Activated CD8-positive, alpha-beta T cell treated with anti-CD3 and anti-CD28 coated beads, Interleukin-2, amount 10 ng/mL, durations not matched to agents 7 days and 5 days (primary cell): ENCODE measurements around the gene TRPC4AP. TPM values are rescaled to one million over a fixed set of nuclear protein-coding genes. Genes with fewer than 3 reads are reported as not detected.
"Not testable (repeated sequence)": the region's sequence is repeated elsewhere in the genome, so short reads cannot be mapped to it uniquely, and the experiment has no call there.

Source experiments
- ATAC-seq: fragments of 150-1000 bp; cut with Tn5 transposase; one replicate; pipeline ENCODE4 v1.10.0; 2021; ENCODE audit warnings: moderate library complexity
- CTCF ChIA-PET: fragments of 350-600 bp; sonication (Branson Sonifier 250); formaldehyde crosslinking; loops from one replicate; lab custom pipeline; 2021; ENCODE audit warnings: antibody characterized with exemption; lab: Charles Lee
- POLR2A ChIA-PET: fragments of 350-600 bp; sonication (Branson Sonifier 250); formaldehyde crosslinking; loops from one replicate; lab custom pipeline; 2021; ENCODE audit warnings: antibody characterized with exemption; lab: Charles Lee
- DNase-seq: peaks from one replicate; pipeline ENCODE4 v3.0.0-alpha.2; 2020
- H3K27ac Mint-ChIP-seq: one replicate; pipeline ENCODE4 v1.8.0; 2021; ENCODE audit warnings: mild to moderate bottlenecking, mixed read lengths
- H3K27me3 Mint-ChIP-seq: one replicate; pipeline ENCODE4 v1.8.0; 2021; ENCODE audit warnings: low read depth, mixed read lengths
- H3K36me3 Mint-ChIP-seq: one replicate; pipeline ENCODE4 v1.8.0; 2021; ENCODE audit warnings: low read depth, mixed read lengths
- H3K4me1 Mint-ChIP-seq: one replicate; pipeline ENCODE4 v1.8.0; 2021; ENCODE audit warnings: low read depth, mixed read lengths
- H3K4me3 Mint-ChIP-seq: one replicate; pipeline ENCODE4 v1.8.0; 2021; ENCODE audit warnings: mild to moderate bottlenecking, mixed read lengths
- H3K9me3 Mint-ChIP-seq: one replicate; pipeline ENCODE4 v1.8.0; 2022; ENCODE audit warnings: mixed read lengths; ENCODE audit not compliant: insufficient read depth
- total RNA-seq, 2 experiments: library from RNA; stranded (reverse); gene quantifications; one replicate each; pipeline ENCODE4 v1.2.3, GENCODE V29; 2021

TRPC4AP gene
- total RNA-seq, 2 experiments from 2014 or later = 43.2 to 44.6 TPM

DNA sequence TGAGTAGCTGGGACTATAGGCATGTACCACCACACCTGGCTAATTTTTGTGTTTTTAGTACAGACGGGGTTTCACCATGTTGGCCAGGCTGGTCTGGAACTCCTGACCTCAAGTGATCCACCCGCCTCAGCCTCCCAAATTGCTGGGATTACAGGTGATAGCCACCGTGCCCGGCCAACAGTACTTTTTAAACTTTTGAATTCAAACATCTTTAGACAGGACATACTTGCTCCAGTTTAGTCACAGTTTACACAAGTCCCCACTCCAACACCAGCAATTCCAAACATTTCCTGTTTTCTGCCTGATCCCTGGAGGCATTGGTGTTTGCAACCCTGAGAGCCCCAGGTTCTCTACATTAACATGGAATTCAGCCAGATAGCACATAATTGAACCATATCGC lies 40.0 kb downstream of the TRPC4AP start:
- H3K9me3 Mint-ChIP-seq, CTCF ChIA-PET: not testable (repeated sequence)

DNA sequence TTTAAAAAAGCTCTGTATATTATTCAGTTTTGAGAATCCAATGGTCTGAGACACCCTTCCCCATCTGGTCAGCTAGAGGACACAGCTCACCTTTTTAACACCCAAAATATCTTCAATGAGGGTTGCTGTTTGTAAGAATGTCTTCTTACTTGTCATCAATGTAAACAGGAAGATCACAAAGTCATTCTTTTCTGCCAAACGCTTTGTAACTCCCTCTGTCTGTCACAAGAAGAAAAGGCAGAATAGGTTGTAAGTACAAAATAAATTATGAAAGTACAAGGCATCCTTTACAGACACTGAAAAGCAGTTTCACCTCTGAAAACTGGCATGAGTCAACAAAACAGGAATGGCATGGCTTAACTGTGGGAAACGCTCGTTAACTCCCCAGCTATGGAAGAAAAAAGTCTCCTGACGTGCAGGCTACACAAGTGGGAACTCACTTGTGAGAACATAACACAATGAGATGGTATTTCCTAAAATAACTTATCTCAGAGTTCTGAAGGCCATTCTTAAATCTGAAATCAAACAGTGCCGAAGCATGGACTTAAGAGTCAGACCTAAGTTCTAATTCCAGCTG lies 42.7 kb downstream of the TRPC4AP start:
- Mint-ChIP-seq H3K4me1 (peaks cover 9% of the 10 kb centered on the region), H3K27ac (no peak overlapping the region), H3K9me3 (no peaks in the 10 kb centered on the region), H3K27me3 (no peaks in the 10 kb centered on the region), H3K36me3 (peaks cover 56% of the 10 kb centered on the region), H3K4me3 (no peak overlapping the region)
- ChIA-PET POLR2A (no interaction called here), CTCF (interaction anchor here (0.8 to 1.5 kb wide), 3 partner anchors 47 to 175 kb away, joined by 3 to 4 read pairs (median 3); no protein-coding TSS in a partner anchor)
- no peak for ATAC-seq
- no peak for DNase-seq

More for the DNA sequence above, 40.0 kb downstream of the TRPC4AP start:
- ATAC-seq, H3K27me3 Mint-ChIP-seq, H3K4me3 Mint-ChIP-seq, DNase-seq, H3K27ac Mint-ChIP-seq: not testable (repeated sequence)
- POLR2A ChIA-PET = interaction anchor here (0.7 kb wide), 1 partner anchor 94 kb away, joined by 3 read pairs; no protein-coding TSS in a partner anchor
- Mint-ChIP-seq H3K36me3 (peaks cover 64% of the 10 kb centered on the region), H3K4me1 (peaks cover 26% of the 10 kb centered on the region)

DNA sequence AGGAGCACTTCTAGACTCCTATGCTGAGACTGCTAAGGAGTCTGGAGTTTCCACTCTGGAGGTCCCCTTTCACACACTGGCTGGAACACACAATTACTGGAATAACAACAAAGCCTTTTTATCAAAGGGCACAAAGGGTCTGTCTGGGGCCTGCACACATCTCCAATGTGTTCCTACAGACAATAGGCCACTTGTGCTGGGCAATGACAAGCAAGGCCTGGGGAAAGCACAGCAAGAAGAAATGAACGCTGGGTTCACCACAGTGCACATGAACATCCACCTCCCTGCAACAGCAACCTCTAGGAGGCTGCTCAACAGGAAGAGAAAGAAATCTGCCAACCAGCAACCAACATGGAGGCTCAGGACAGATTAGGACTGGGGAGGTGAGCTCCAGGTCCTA lies 43.9 kb downstream of the TRPC4AP start:
- ATAC-seq (no peak), DNase-seq (no peak)
- no peak overlapping the region for H3K27ac Mint-ChIP-seq
- H3K4me1 Mint-ChIP-seq = no peaks in the 10 kb centered on the region
- POLR2A ChIA-PET = no interaction called here
- CTCF ChIA-PET = interaction anchor here (1.5 kb wide), 1 partner anchor 48 kb away, joined by 4 read pairs; no protein-coding TSS in a partner anchor
- no peaks in the 10 kb centered on the region for H3K27me3 Mint-ChIP-seq
- peaks cover 50% of the 10 kb centered on the region for H3K36me3 Mint-ChIP-seq
- no peaks in the 10 kb centered on the region for H3K9me3 Mint-ChIP-seq
- H3K4me3 Mint-ChIP-seq = no peak overlapping the region

DNA sequence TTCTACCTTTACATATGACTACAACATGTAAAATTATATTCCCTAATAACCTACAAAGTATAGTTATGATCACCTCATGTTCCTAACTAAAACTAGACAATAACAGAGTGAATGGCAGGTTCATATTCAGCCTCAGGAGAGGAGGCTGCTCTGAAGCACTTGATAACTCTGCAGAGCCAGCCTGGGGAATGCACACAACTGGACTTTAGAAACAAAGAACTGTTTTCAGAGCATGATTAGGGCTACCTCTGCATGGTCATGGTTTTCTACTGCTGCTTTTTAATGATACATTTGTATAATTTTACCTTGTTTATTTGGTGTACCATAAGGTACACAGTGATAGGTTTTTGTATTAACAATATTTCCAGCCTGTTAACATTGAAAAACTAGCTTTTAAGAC lies 50.3 kb downstream of the TRPC4AP start:
- ChIA-PET CTCF (no interaction called here), POLR2A (no interaction called here)
- DNase-seq (no peak), ATAC-seq (no peak)
- Mint-ChIP-seq H3K4me1 (no peaks in the 10 kb centered on the region), H3K9me3 (no peaks in the 10 kb centered on the region), H3K27ac (no peak overlapping the region), H3K36me3 (peaks cover 16% of the 10 kb centered on the region), H3K4me3 (no peak overlapping the region), H3K27me3 (no peaks in the 10 kb centered on the region)

DNA sequence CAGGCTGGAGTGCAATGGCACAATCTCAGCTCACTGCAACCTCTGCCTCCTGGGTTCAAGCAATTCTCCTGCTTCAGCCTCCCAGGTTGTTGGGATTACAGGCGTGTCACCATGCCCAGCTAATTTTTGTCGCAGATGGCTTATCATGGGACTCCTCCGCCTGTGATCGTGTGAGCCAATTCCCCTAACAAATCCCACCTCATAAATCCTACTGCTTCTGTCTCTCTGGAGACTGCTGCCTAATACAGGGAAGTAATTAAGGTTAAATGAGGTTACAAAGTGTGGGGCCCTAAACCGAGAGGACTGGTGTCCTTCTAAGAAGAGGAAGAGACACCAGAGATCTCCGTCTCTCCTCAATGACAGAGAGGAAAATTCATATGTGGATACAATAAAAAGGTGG lies 52.0 kb downstream of the TRPC4AP start:
- Mint-ChIP-seq H3K4me3 (no peak overlapping the region), H3K4me1 (no peaks in the 10 kb centered on the region), H3K27ac (no peak overlapping the region), H3K9me3 (no peaks in the 10 kb centered on the region), H3K27me3 (no peaks in the 10 kb centered on the region), H3K36me3 (peaks cover 12% of the 10 kb centered on the region)
- DNase-seq = no peak
- POLR2A ChIA-PET = no interaction called here
- CTCF ChIA-PET = no interaction called here
- ATAC-seq = no peak

DNA sequence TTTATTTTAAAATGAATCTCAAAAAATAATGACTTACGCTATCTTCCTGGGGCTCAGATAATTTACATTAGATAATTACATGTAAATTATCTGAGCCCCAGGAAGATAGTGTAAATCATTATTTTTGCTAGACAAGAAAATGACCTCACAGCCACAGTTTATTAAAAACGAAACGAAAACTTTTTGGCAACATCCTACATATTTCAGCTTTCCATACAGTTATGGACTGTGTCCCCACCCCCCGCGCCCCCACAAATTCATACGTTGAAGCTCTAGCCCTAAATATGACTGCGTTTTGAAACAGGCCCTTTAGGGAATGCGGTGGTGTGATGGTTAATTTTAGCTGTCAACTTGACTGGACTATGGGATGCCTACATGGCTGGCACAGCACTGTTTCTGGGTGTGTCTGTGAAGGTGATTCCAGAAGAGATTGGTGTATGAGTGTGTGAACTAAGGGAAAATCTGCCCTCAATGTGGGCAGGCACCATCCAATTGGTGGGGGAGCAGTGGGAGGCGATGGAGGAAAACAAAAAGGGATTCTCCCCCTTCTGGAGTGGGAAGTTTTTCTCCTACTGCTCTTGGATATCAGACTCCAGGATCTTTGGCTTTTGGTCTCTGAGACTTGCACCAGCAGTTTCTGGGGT lies 52.6 kb downstream of the TRPC4AP start:
- POLR2A ChIA-PET = no interaction called here

DNA sequence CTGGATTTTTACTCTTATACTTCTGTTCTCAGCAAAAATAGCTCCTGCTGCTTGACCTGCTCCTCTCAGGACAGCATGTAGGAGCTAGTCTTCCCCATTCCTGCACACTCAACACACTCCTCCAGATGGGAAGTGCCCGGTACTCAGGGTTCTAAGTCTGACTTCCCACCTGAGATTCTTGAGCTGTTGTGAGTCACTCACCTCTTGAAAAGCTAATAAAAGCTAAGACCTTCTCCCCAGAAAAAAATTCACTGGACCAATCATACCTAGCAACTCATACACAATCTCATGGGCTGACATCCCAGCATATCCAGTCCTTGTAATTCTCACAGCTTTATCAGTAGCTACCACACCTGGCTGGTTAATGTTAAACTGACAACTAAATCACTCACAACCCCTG lies 53.5 kb downstream of the TRPC4AP start:
- H3K4me1 Mint-ChIP-seq = no peaks in the 10 kb centered on the region
- H3K27ac Mint-ChIP-seq = no peak overlapping the region
- DNase-seq = no peak
- CTCF ChIA-PET = interaction anchor here (1.5 kb wide), 1 partner anchor 46 kb away, joined by 3 read pairs; no protein-coding TSS in a partner anchor
- POLR2A ChIA-PET = no interaction called here
- H3K9me3 Mint-ChIP-seq = no peaks in the 10 kb centered on the region
- no peaks in the 10 kb centered on the region for H3K27me3 Mint-ChIP-seq
- ATAC-seq = no peak
- H3K36me3 Mint-ChIP-seq = peaks cover 17% of the 10 kb centered on the region
- no peak overlapping the region for H3K4me3 Mint-ChIP-seq

More for the DNA sequence above, 52.6 kb downstream of the TRPC4AP start:
- peaks cover 14% of the 10 kb centered on the region for H3K36me3 Mint-ChIP-seq
- H3K9me3 Mint-ChIP-seq = no peaks in the 10 kb centered on the region
- DNase-seq = no peak
- no peaks in the 10 kb centered on the region for H3K27me3 Mint-ChIP-seq
- no peak overlapping the region for H3K4me3 Mint-ChIP-seq
- no peaks in the 10 kb centered on the region for H3K4me1 Mint-ChIP-seq
- ATAC-seq = no peak
- no peak overlapping the region for H3K27ac Mint-ChIP-seq
- CTCF ChIA-PET = interaction anchor here (1.5 kb wide), 1 partner anchor 45 kb away, joined by 3 read pairs; no protein-coding TSS in a partner anchor

DNA sequence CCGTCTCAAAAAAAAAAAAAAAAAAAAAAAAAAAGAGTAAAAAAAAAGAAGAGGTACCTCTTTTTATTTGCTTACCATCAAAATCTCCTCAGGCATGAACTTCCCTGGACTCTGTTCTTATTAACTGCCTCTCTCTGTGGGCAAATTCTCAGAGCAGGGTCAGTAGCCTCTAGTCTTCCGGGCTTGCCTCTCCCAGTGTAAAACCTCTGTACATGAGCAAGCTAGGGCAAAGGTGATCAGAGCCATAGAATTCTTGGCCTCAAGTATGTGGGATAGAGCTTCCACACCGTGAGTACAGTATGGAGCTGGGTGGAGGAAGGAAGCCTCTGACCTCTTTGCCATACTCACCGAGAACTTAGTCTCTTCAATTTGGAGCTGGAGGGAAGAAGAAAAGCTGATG lies 58.5 kb downstream of the TRPC4AP start:
- Mint-ChIP-seq H3K27ac (no peak overlapping the region), H3K4me3 (no peak overlapping the region), H3K9me3 (no peaks in the 10 kb centered on the region), H3K27me3 (no peaks in the 10 kb centered on the region), H3K4me1 (no peaks in the 10 kb centered on the region), H3K36me3 (peaks cover 41% of the 10 kb centered on the region)
- DNase-seq (no peak), ATAC-seq (no peak)
- ChIA-PET CTCF (no interaction called here), POLR2A (no interaction called here)

DNA sequence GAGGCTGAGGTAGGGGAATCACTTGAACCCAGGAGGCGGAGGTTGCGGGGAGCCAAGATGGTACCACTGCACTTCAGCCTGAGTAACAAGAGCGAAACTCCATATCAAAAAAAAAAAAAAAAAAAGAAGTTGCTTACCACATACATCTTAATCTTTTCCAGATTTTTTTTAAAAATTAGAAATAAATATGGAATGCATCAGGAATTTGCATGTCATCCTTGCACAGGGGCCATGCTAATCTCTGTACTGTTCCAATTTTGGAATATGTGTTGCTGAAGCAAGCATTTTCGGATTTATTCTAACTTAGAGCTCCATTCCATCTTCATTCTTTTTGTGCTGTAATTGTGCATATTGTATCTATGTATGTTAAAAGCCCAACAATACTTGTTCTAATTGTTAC lies 62.5 kb downstream of the TRPC4AP start:
- ChIA-PET CTCF (no interaction called here), POLR2A (no interaction called here)
- Mint-ChIP-seq H3K27ac (no peak overlapping the region), H3K36me3 (peaks cover 46% of the 10 kb centered on the region), H3K9me3 (no peaks in the 10 kb centered on the region), H3K4me3 (no peak overlapping the region), H3K4me1 (no peaks in the 10 kb centered on the region), H3K27me3 (no peaks in the 10 kb centered on the region)
- no peak for DNase-seq
- ATAC-seq = no peak

DNA sequence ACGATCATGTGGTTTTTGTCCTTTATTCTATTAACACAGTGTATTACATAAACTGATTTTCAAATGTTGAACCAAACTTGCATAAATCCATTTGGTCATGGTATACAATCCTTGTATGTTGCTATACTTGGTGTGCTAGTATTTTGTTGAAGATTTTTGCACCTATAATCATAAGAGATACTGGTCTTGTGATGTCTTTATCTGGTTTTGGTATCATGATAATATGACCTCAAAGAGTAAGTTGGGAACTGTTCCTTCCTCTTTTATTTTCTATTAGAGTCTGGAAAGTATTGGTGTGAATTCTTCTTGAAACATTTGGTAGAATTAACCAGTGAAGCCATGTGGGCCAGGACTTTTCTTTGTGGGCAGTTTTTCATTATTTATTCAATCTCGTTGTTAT lies 65.3 kb downstream of the TRPC4AP start:
- CTCF ChIA-PET = no interaction called here
- POLR2A ChIA-PET = no interaction called here
- ATAC-seq (no peak), DNase-seq (no peak)
- H3K9me3 Mint-ChIP-seq = no peaks in the 10 kb centered on the region
- H3K4me1 Mint-ChIP-seq = no peaks in the 10 kb centered on the region
- no peak overlapping the region for H3K4me3 Mint-ChIP-seq
- H3K27ac Mint-ChIP-seq = no peak overlapping the region
- peaks cover 29% of the 10 kb centered on the region for H3K36me3 Mint-ChIP-seq
- no peaks in the 10 kb centered on the region for H3K27me3 Mint-ChIP-seq

DNA sequence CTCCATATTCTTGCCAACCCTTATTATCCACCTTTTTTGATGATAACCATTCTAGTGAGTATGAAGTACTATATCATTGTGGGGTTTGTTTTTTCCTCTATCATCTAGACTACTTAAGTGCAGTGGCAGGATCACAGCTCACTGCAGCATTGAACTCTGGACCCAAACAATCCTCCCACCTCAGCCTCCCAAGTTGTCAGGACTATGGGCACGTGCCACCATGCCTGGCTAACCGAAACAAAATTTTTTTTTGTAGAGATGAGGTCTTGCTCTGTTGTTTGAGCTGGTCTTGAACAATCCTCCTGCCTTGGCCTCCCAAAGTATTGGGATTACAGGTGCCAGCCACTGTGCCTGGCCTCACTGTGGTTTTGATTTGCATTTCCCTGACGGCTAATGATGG lies 67.5 kb downstream of the TRPC4AP start:
- ATAC-seq (no peak), DNase-seq (no peak)
- H3K4me3 Mint-ChIP-seq = no peak overlapping the region
- H3K27ac Mint-ChIP-seq = no peak overlapping the region
- peaks cover 15% of the 10 kb centered on the region for H3K36me3 Mint-ChIP-seq
- H3K4me1 Mint-ChIP-seq = no peaks in the 10 kb centered on the region
- ChIA-PET CTCF (interaction anchor here (2.4 kb wide), 1 partner anchor 71 kb away, joined by 6 read pairs; no protein-coding TSS in a partner anchor), POLR2A (no interaction called here)
- H3K9me3 Mint-ChIP-seq = no peaks in the 10 kb centered on the region
- H3K27me3 Mint-ChIP-seq = no peaks in the 10 kb centered on the region

DNA sequence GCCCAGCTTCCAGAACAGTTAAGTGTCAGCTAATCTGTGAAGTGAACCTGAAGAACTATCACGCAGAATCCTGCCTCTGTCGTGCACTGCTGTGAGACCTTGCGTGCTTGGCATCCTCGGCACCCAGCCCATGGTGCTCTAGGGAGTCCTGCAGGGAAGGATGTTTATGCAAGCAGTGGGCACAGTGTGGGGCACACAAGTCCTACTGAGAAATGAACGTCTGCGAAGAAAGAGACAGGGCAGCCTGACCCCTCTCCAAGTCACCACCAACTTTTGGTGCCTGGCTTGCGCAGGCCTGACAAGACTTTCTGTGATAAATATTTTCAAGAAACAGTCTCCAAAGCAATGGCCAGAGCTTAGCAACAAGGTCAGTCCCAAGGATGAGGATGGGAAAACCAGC lies 69.0 kb downstream of the TRPC4AP start:
- ChIA-PET CTCF (no interaction called here), POLR2A (interaction anchor here (0.5 to 1.2 kb wide), 2 partner anchors 14 to 218 kb away, joined by 3 read pairs; no protein-coding TSS in a partner anchor)
- no peak overlapping the region for H3K27ac Mint-ChIP-seq
- no peak for DNase-seq
- no peak for ATAC-seq
- no peak overlapping the region for H3K4me3 Mint-ChIP-seq
- peaks cover 19% of the 10 kb centered on the region for H3K36me3 Mint-ChIP-seq
- H3K4me1 Mint-ChIP-seq = no peaks in the 10 kb centered on the region
- no peaks in the 10 kb centered on the region for H3K9me3 Mint-ChIP-seq
- no peaks in the 10 kb centered on the region for H3K27me3 Mint-ChIP-seq
